HG02759 (cell line): ENCODE measurements around the gene NR2C2.

Source experiments
- ATAC-seq: cut with Tn5 transposase; IDR thresholded peaks from one replicate; pipeline ENCODE4 v1.9.1; 2021; ENCODE audit warnings: mild to moderate bottlenecking, moderate library complexity; ENCODE audit not compliant: unreplicated experiment

The NR2C2 gene

GRCh38 chr3:15096046-15096445 lies 148.7 kb downstream of the NR2C2 start:
- ATAC-seq: no peak

GRCh38 chr3:15097891-15098290 lies 150.5 kb downstream of the NR2C2 start:
- ATAC-seq: no peak
